Kidney epithelial cell (primary cell): ENCODE measurements around the gene AHCYL1. TPM values are rescaled to one million over a fixed set of nuclear protein-coding genes. Genes with fewer than 3 reads are reported as not detected.

Experiments used
- DNase-seq: peaks from one replicate; pipeline ENCODE4 v3.0.0-alpha.2; 2010; ENCODE audit warnings: low read depth
- H3K27me3 ChIP-seq: 2 replicates; pipeline ENCODE4 v1.6.0; 2011; ENCODE audit warnings: low read length; ENCODE audit not compliant: control insufficient read depth, insufficient read depth
- H3K36me3 ChIP-seq: 2 replicates; pipeline ENCODE4 v1.5.1; 2011; ENCODE audit warnings: low read length; ENCODE audit not compliant: control insufficient read depth, insufficient read depth
- H3K4me3 ChIP-seq: 2 replicates; pipeline ENCODE4 v1.5.1; 2011; ENCODE audit warnings: low read depth, mild to moderate bottlenecking, control low read depth, low read length
- CTCF ChIP-seq: IDR thresholded peaks from 2 replicates; pipeline ENCODE4 v1.5.1; 2011; ENCODE audit warnings: mild to moderate bottlenecking, moderate library complexity, low read length, control low read depth, inconsistent platforms; ENCODE audit not compliant: insufficient read depth, poor library complexity, severe bottlenecking
- total RNA-seq: library from RNA; depleted of rRNA; stranded (reverse); fragments of >200 nt; gene quantifications from 2 replicates; pipeline ENCODE4 v1.2.3, GENCODE V29; 2015

Gene AHCYL1
- total RNA-seq, 1 donor from 2014 or later = 40.1 TPM

GRCh38 chr1:110063781-110064180, 79.2 kb downstream of the AHCYL1 start:
- Histone ChIP-seq H3K27me3 (peaks cover 39% of the 10 kb centered on the region), H3K4me3 (no peak overlapping the region), H3K36me3 (no peaks in the 10 kb centered on the region)
- DNase-seq = no peak
- no peak for TF ChIP-seq CTCF

GRCh38 chr1:110064576-110065337, 80.2 kb downstream of the AHCYL1 start:
- H3K27me3 ChIP-seq = peaks cover 49% of the 10 kb centered on the region
- DNase-seq = no peak
- TF ChIP-seq CTCF = no peak
- H3K4me3 ChIP-seq = no peak overlapping the region
- H3K36me3 ChIP-seq = no peaks in the 10 kb centered on the region

GRCh38 chr1:110065841-110066240, 81.3 kb downstream of the AHCYL1 start:
- no peak for DNase-seq
- no peak overlapping the region for H3K4me3 ChIP-seq
- no peak for TF ChIP-seq CTCF
- H3K36me3 ChIP-seq = no peaks in the 10 kb centered on the region
- H3K27me3 ChIP-seq = peaks cover 58% of the 10 kb centered on the region

- TF ChIP-seq CTCF = no peak
- H3K4me3 ChIP-seq = no peak overlapping the region
- peaks cover 74% of the 10 kb centered on the region for H3K27me3 ChIP-seq
- H3K36me3 ChIP-seq = no peaks in the 10 kb centered on the region
- DNase-seq = no peak
Observed at GRCh38 chr1:110067479-110067892, 82.9 kb downstream of the AHCYL1 start.

- DNase-seq = no peak
- peaks cover 75% of the 10 kb centered on the region for H3K27me3 ChIP-seq
Observed at GRCh38 chr1:110067893-110068645, 83.5 kb downstream of the AHCYL1 start.

More at GRCh38 chr1:110067893-110068645, 83.5 kb downstream of the AHCYL1 start:
- Histone ChIP-seq H3K4me3 (no peak overlapping the region), H3K36me3 (no peaks in the 10 kb centered on the region)
- no peak for TF ChIP-seq CTCF
